ENCODE measurements around the gene ANKRD23.

Gene ANKRD23

DNA sequence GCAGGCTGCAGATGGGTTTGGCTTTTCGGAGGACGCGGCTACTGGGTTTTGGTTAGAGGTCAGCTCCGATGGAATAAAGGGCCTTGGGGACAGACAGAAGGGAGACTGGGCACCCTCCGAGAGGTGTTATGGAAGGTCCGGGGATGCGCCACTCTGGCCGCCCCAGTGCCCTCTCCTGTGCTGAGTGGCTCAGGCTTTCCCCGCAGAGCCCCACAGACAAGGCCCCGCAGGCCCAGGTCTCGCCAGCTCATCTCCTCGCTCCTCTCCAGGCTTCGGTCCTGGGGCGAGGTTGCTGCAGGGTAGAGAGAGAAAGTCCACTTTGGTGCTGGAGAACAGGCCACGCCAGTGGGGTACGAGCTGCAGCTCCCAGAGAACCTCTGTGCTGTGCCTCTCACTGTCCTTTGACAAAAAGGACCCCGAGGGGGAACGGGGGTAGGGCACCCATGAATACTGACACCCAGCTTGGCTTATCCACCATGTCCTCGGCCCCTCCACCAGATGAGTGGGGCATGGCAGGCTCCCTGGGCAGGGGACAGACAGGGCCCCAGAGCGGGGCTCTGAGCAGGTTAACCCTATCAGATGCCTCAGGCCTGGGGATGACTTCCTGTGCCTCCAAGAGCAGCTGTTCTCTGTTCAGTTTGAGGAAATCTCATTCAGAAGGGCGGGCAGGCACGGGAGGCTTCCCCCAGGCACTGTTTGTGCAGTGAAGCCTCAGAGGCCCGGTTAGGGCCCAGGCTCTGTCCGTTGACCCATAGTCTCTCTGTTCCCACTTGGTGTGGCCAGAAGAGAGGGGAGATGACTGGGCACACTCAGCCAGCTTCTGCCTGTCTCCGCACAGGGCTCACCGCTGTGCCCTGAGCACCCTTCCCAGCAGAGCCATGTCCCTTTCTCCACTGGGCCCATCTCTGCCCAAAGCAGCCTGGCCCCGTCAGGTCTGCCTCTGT, 43.5 kb downstream of the ANKRD23 start:
- H3K9ac ChIP-seq (ENCODE audit: low read length), result no peak overlapping the region
- no peak overlapping the region for H2BK12ac ChIP-seq (ENCODE audit: low read length in 2 of 2)
- H3K36me3 ChIP-seq (ENCODE audit: control insufficient read depth in 1 of 2, insufficient read depth in 2 of 2, low read depth in 1 of 2, low read length in 2 of 2), result peaks cover 13 to 42% of the 10 kb centered on the region in 2 experiments
- peaks cover 7% of the 10 kb centered on the region for H3K4me1 ChIP-seq (ENCODE audit: control insufficient read depth, insufficient read depth, low read depth, low read length)
- peak overlapping the region; percentile 45 for H4K8ac ChIP-seq (ENCODE audit: low read length)
- no peaks in the 10 kb centered on the region for H3K27me3 ChIP-seq (ENCODE audit: control insufficient read depth in 1 of 2, insufficient read depth in 1 of 2, low read length in 2 of 2)
- no peak overlapping the region for H3K4me3 ChIP-seq (ENCODE audit: insufficient read depth in 1 of 2, low read depth in 1 of 2, low read length in 2 of 2)
- H3K9me3 ChIP-seq (ENCODE audit: control insufficient read depth, low read length), result no peaks in the 10 kb centered on the region
- no peak for DNase-seq
- H3K4ac ChIP-seq (ENCODE audit: low read depth in 1 of 2, low read length in 2 of 2), result no peak overlapping the region
- no peak overlapping the region for H3K27ac ChIP-seq (ENCODE audit: low read length, poor library complexity, severe bottlenecking)
- WGBS, result 94% methylated on average over 27 of the region's 27 CpGs
- H3K79me1 ChIP-seq (replicated peaks; ENCODE audit: low read length, poor library complexity, severe bottlenecking), result peaks cover 4% of the 10 kb centered on the region
- no peak overlapping the region for H2BK15ac ChIP-seq (ENCODE audit: low read depth, poor library complexity, severe bottlenecking)
- no peak overlapping the region for H2BK5ac ChIP-seq (ENCODE audit: low read depth, low read length, poor library complexity, severe bottlenecking)
- no peak overlapping the region for H3K18ac ChIP-seq (ENCODE audit: low read depth in 1 of 2, low read length in 2 of 2)
- no peak overlapping the region for H3K4me2 ChIP-seq (ENCODE audit: low read length, poor library complexity, severe bottlenecking)
- peak overlapping the region in 1 of 2 experiments; percentile 45 for H3K14ac ChIP-seq (ENCODE audit: low read length in 2 of 2)
- no peak overlapping the region for H2AFZ ChIP-seq (ENCODE audit: low read depth, low read length)
- H4K91ac ChIP-seq (ENCODE audit: low read length), result peak overlapping the region; percentile 43
- no peak overlapping the region for H3K23ac ChIP-seq (ENCODE audit: low read length in 2 of 2)
- H2AK5ac ChIP-seq (ENCODE audit: low read length, severe bottlenecking), result no peak overlapping the region
- no peak overlapping the region for H2BK120ac ChIP-seq (ENCODE audit: low read depth, low read length)

DNA sequence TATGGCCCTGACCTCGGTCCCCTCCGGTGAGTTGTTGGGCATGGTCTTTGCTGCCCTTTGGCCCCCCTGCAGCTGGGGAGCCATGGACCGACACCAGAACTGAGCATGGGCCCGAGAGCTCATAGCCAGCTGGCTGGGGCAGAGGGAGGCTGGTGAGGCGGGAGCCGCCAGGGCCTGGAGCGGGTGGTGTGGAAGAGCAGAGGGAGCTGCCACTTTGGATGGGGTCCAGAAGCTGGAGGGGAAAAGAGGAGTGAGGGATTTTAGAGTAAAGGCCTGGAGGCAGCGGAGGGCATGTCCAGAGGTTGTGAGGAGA, 44.2 kb downstream of the ANKRD23 start:
- H3K79me1 ChIP-seq (replicated peaks; ENCODE audit: low read length, poor library complexity, severe bottlenecking), result peaks cover 7% of the 10 kb centered on the region
- no peak overlapping the region for H4K8ac ChIP-seq (ENCODE audit: low read length)
- no peak overlapping the region for H2BK5ac ChIP-seq (ENCODE audit: low read depth, low read length, poor library complexity, severe bottlenecking)
- no peak overlapping the region for H2BK120ac ChIP-seq (ENCODE audit: low read depth, low read length)
- no peak overlapping the region for H2AK5ac ChIP-seq (ENCODE audit: low read length, severe bottlenecking)
- no peak for DNase-seq
- H3K14ac ChIP-seq (ENCODE audit: low read length in 2 of 2), result no peak overlapping the region
- no peak overlapping the region for H4K91ac ChIP-seq (ENCODE audit: low read length)
- peaks cover 13 to 42% of the 10 kb centered on the region in 2 experiments for H3K36me3 ChIP-seq (ENCODE audit: control insufficient read depth in 1 of 2, insufficient read depth in 2 of 2, low read depth in 1 of 2, low read length in 2 of 2)
- H3K4me2 ChIP-seq (ENCODE audit: low read length, poor library complexity, severe bottlenecking), result no peak overlapping the region
- H3K4ac ChIP-seq (ENCODE audit: low read depth in 1 of 2, low read length in 2 of 2), result no peak overlapping the region
- H3K23ac ChIP-seq (ENCODE audit: low read length in 2 of 2), result no peak overlapping the region
- H3K27ac ChIP-seq (ENCODE audit: low read length, poor library complexity, severe bottlenecking), result no peak overlapping the region
- H3K4me1 ChIP-seq (ENCODE audit: control insufficient read depth, insufficient read depth, low read depth, low read length), result peaks cover 7% of the 10 kb centered on the region
- no peak overlapping the region for H3K4me3 ChIP-seq (ENCODE audit: insufficient read depth in 1 of 2, low read depth in 1 of 2, low read length in 2 of 2)
- H3K9me3 ChIP-seq (ENCODE audit: control insufficient read depth, low read length), result no peaks in the 10 kb centered on the region
- no peak overlapping the region for H2BK12ac ChIP-seq (ENCODE audit: low read length in 2 of 2)
- no peaks in the 10 kb centered on the region for H3K27me3 ChIP-seq (ENCODE audit: control insufficient read depth in 1 of 2, insufficient read depth in 1 of 2, low read length in 2 of 2)
- WGBS, result 96% methylated on average over 8 of the region's 8 CpGs
- no peak overlapping the region for H2AFZ ChIP-seq (ENCODE audit: low read depth, low read length)
- H3K18ac ChIP-seq (ENCODE audit: low read depth in 1 of 2, low read length in 2 of 2), result no peak overlapping the region
- H2BK15ac ChIP-seq (ENCODE audit: low read depth, poor library complexity, severe bottlenecking), result no peak overlapping the region
- no peak overlapping the region for H3K9ac ChIP-seq (ENCODE audit: low read length)

DNA sequence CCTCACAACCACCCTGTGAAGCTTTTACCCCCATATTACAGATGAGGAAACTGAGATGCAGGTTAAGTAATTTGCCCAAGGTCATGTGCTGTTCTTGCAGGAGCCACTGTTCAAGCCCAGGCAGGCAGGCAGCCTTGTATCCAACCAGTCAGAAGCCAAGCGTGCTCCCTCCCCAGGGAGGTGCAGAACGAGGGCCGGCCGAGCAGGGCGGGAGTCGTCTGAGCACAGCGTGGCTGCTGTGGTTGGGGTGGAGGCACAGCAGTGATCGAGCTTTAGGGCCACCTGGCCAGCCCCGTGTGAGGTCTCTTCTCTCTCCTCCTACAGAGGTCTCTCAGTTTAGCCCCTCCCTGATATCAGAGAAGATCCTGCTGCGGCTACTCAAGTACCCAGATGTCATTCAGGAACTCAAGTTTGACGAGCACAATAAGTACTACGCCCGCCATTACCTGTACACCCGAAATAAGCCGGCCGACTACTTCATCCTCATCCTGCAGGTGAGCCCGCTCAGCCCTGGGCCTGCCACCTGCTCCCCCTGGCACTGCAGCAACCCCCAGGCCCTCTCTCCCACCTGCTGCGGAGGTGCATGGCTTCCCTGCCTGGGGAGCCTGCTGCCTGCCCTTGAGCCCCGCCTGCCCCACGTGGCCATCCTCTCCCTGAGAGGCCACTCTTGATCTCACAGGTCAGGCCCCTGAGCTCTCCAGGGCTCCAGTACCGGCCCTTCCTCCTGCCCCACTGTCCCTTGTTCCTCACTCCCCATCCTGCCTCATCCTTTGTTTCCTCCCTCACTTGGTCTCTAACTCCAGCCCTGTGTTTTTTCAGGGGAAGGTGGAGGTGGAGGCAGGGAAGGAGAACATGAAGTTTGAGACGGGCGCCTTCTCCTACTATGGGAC, 44.8 kb downstream of the ANKRD23 start:
- Histone ChIP-seq H2BK15ac (ENCODE audit: low read depth, poor library complexity, severe bottlenecking) (no peak overlapping the region), H2AK5ac (ENCODE audit: low read length, severe bottlenecking) (no peak overlapping the region), H3K4me1 (ENCODE audit: control insufficient read depth, insufficient read depth, low read depth, low read length) (peaks cover 7% of the 10 kb centered on the region), H3K9ac (ENCODE audit: low read length) (no peak overlapping the region), H3K14ac (ENCODE audit: low read length in 2 of 2) (no peak overlapping the region), H3K27me3 (ENCODE audit: control insufficient read depth in 1 of 2, insufficient read depth in 1 of 2, low read length in 2 of 2) (no peaks in the 10 kb centered on the region), H3K4me2 (ENCODE audit: low read length, poor library complexity, severe bottlenecking) (no peak overlapping the region), H3K18ac (ENCODE audit: low read depth in 1 of 2, low read length in 2 of 2) (no peak overlapping the region), H3K27ac (ENCODE audit: low read length, poor library complexity, severe bottlenecking) (no peak overlapping the region), H3K79me1 (replicated peaks; ENCODE audit: low read length, poor library complexity, severe bottlenecking) (peaks cover 7% of the 10 kb centered on the region), H3K36me3 (ENCODE audit: control insufficient read depth in 1 of 2, insufficient read depth in 2 of 2, low read depth in 1 of 2, low read length in 2 of 2) (peaks cover 13 to 42% of the 10 kb centered on the region in 2 experiments), H4K8ac (ENCODE audit: low read length) (no peak overlapping the region), H2BK5ac (ENCODE audit: low read depth, low read length, poor library complexity, severe bottlenecking) (no peak overlapping the region), H3K4ac (ENCODE audit: low read depth in 1 of 2, low read length in 2 of 2) (no peak overlapping the region), H4K91ac (ENCODE audit: low read length) (no peak overlapping the region), H3K4me3 (ENCODE audit: insufficient read depth in 1 of 2, low read depth in 1 of 2, low read length in 2 of 2) (no peak overlapping the region), H2BK12ac (ENCODE audit: low read length in 2 of 2) (no peak overlapping the region), H3K23ac (ENCODE audit: low read length in 2 of 2) (no peak overlapping the region), H2BK120ac (ENCODE audit: low read depth, low read length) (no peak overlapping the region), H3K9me3 (ENCODE audit: control insufficient read depth, low read length) (no peaks in the 10 kb centered on the region), H2AFZ (ENCODE audit: low read depth, low read length) (no peak overlapping the region)
- 96% methylated on average over 22 of the region's 23 CpGs for WGBS
- DNase-seq, result no peak

DNA sequence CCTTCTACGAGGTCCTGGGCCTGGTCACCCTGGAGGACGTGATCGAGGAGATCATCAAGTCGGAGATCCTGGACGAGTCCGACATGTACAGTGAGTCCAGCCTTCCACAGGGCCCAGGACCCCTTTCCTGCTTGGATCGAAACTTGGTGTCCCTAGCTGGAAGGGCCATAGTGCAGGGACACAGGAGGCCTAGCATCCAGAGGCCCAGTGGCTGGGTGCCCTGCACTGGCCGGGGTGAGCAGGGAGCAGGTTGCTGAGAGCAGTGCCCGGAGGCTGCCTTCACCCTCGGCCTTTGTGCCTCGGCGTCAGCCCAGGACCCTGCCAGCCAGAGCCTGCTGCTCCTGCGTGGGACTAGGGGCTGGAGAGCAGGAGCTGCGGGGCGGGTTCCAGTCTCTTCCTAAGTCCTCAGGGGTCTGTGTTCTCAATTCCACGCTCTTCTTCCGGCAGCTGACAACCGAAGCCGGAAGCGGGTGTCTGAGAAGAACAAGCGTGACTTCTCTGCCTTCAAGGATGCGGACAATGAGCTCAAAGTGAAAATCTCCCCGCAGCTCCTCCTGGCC, 46.7 kb downstream of the ANKRD23 start:
- no peak overlapping the region for H2AFZ ChIP-seq (ENCODE audit: low read depth, low read length)
- H4K8ac ChIP-seq (ENCODE audit: low read length), result no peak overlapping the region
- peaks cover 11% of the 10 kb centered on the region for H3K79me1 ChIP-seq (replicated peaks; ENCODE audit: low read length, poor library complexity, severe bottlenecking)
- no peak overlapping the region for H2BK5ac ChIP-seq (ENCODE audit: low read depth, low read length, poor library complexity, severe bottlenecking)
- no peak overlapping the region for H2AK5ac ChIP-seq (ENCODE audit: low read length, severe bottlenecking)
- H2BK12ac ChIP-seq (ENCODE audit: low read length in 2 of 2), result no peak overlapping the region
- no peak overlapping the region for H3K9ac ChIP-seq (ENCODE audit: low read length)
- no peak overlapping the region for H3K18ac ChIP-seq (ENCODE audit: low read depth in 1 of 2, low read length in 2 of 2)
- H3K4me3 ChIP-seq (ENCODE audit: insufficient read depth in 1 of 2, low read depth in 1 of 2, low read length in 2 of 2), result no peak overlapping the region
- H2BK15ac ChIP-seq (ENCODE audit: low read depth, poor library complexity, severe bottlenecking), result no peak overlapping the region
- H3K23ac ChIP-seq (ENCODE audit: low read length in 2 of 2), result no peak overlapping the region
- H3K14ac ChIP-seq (ENCODE audit: low read length in 2 of 2), result no peak overlapping the region
- no peaks in the 10 kb centered on the region for H3K27me3 ChIP-seq (ENCODE audit: control insufficient read depth in 1 of 2, insufficient read depth in 1 of 2, low read length in 2 of 2)
- H3K4me2 ChIP-seq (ENCODE audit: low read length, poor library complexity, severe bottlenecking), result no peak overlapping the region
- H2BK120ac ChIP-seq (ENCODE audit: low read depth, low read length), result no peak overlapping the region
- H4K91ac ChIP-seq (ENCODE audit: low read length), result no peak overlapping the region
- no peak overlapping the region for H3K4ac ChIP-seq (ENCODE audit: low read depth in 1 of 2, low read length in 2 of 2)
- no peak overlapping the region for H3K27ac ChIP-seq (ENCODE audit: low read length, poor library complexity, severe bottlenecking)
- DNase-seq, result no peak
- H3K9me3 ChIP-seq (ENCODE audit: control insufficient read depth, low read length), result no peaks in the 10 kb centered on the region
- H3K4me1 ChIP-seq (ENCODE audit: control insufficient read depth, insufficient read depth, low read depth, low read length), result peaks cover 5% of the 10 kb centered on the region
- 96% methylated on average over 23 of the region's 23 CpGs for WGBS
- peaks cover 8 to 39% of the 10 kb centered on the region in 2 experiments for H3K36me3 ChIP-seq (ENCODE audit: control insufficient read depth in 1 of 2, insufficient read depth in 2 of 2, low read depth in 1 of 2, low read length in 2 of 2)
